HG02973 (cell line): ENCODE results near the gene CACHD1.

Experiments used
- ATAC-seq: cut with Tn5 transposase; IDR thresholded peaks from one replicate; pipeline ENCODE4 v1.9.1; 2021; ENCODE audit warnings: moderate library complexity; ENCODE audit not compliant: unreplicated experiment

Gene CACHD1

GRCh38 chr1:64645735-64646134, 175.8 kb downstream of the CACHD1 start:
- ATAC-seq, result no peak

GRCh38 chr1:64650411-64650810, 180.5 kb downstream of the CACHD1 start:
- ATAC-seq, result no peak

GRCh38 chr1:64651841-64652240, 181.9 kb downstream of the CACHD1 start:
- ATAC-seq, result no peak

- no peak for ATAC-seq
Observed at GRCh38 chr1:64653466-64653865, 183.5 kb downstream of the CACHD1 start.

GRCh38 chr1:64654519-64655341, 184.8 kb downstream of the CACHD1 start:
- ATAC-seq, result no peak

GRCh38 chr1:64655861-64656260, 185.9 kb downstream of the CACHD1 start:
- no peak for ATAC-seq

GRCh38 chr1:64659478-64660138, 189.7 kb downstream of the CACHD1 start:
- ATAC-seq, result no peak

GRCh38 chr1:64663668-64664067, 193.7 kb downstream of the CACHD1 start:
- ATAC-seq, result no peak

- ATAC-seq, result no peak
Observed at GRCh38 chr1:64664299-64664698, 194.4 kb downstream of the CACHD1 start.

- ATAC-seq, result no peak
Observed at GRCh38 chr1:64669098-64669675, 199.3 kb downstream of the CACHD1 start.

- no peak for ATAC-seq
Observed at GRCh38 chr1:64675718-64676345, 205.9 kb downstream of the CACHD1 start.

GRCh38 chr1:64676386-64676785, 206.5 kb downstream of the CACHD1 start:
- no peak for ATAC-seq

- no peak for ATAC-seq
Observed at GRCh38 chr1:64677532-64677931, 207.6 kb downstream of the CACHD1 start.

GRCh38 chr1:64678366-64678765, 208.4 kb downstream of the CACHD1 start:
- no peak for ATAC-seq

GRCh38 chr1:64679177-64679576, 209.2 kb downstream of the CACHD1 start:
- no peak for ATAC-seq

GRCh38 chr1:64680599-64680998, 210.7 kb downstream of the CACHD1 start:
- ATAC-seq, result no peak

GRCh38 chr1:64681043-64681442, 211.1 kb downstream of the CACHD1 start:
- ATAC-seq, result no peak

GRCh38 chr1:64683419-64683818, 213.5 kb downstream of the CACHD1 start:
- no peak for ATAC-seq

GRCh38 chr1:64685217-64685616, 215.3 kb downstream of the CACHD1 start:
- ATAC-seq, result no peak

GRCh38 chr1:64685765-64686341, 215.9 kb downstream of the CACHD1 start:
- no peak for ATAC-seq
